ENCODE data around the gene WBP2.
A peak's percentile ranks its signal among the peaks of the same experiment; 100 is the strongest.

The WBP2 gene

DNA sequence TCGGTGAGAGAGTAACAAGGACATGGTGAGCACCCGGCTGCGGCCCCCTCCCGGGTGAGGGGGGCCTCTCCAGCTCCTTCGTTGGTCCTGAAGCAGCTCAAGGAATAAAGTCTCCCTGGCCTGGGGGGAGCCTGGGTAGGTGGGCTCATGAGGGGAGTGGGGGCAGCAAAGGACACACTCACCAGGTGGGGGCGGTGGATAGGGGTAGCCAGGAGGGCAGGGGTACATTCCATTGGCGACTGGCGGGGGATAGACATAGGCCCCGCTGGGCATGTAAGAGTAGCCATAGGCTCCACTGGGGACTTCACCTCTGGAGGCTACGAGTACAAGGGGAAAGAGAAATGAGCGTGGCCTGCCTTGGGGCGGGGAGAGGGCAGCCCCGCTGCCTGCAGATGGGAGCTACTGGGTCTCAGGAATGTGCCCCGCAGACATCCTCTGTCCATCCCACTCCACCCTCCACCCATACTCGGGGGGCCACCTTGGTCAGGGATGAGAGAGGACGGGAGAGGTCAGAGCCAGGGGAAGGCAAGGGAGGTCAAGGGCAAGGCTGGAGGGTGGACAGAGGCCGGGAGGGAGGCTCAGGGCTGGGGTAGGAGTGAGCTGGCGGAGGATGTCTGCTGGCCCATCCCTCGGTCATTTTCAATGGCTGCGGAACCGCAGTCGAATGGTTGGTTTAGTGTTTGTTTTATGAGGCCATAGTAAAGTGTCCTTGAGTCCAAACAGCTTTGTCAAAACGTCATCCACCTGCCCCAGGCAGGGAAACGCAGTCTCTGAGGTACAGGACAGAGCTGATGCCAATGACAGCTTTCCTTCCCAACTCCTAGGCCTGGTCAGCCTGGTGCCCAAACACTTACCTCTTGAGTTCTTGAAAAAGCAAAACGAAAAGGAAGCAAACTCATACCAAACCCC lies 7.3 kb downstream of the WBP2 start:
- Mint-ChIP-seq H3K4me1 (peaks cover 26 to 54% of the 10 kb centered on the region in 2 donors), H3K9me3 (no peaks in the 10 kb centered on the region), H3K27ac (peak overlapping the region; percentile 83), H3K36me3 (peaks cover 36 to 51% of the 10 kb centered on the region in 2 donors), H3K4me3 (no peak overlapping the region), H3K27me3 (no peaks in the 10 kb centered on the region)
- no peak for ATAC-seq (replicated peaks)
- no peak for DNase-seq

- Mint-ChIP-seq H3K4me3 (no peak overlapping the region), H3K4me1 (peaks cover 25 to 54% of the 10 kb centered on the region in 2 donors), H3K27me3 (no peaks in the 10 kb centered on the region), H3K9me3 (no peaks in the 10 kb centered on the region), H3K36me3 (peaks cover 40 to 56% of the 10 kb centered on the region in 2 donors), H3K27ac (no peak overlapping the region)
- DNase-seq (no peak), ATAC-seq (replicated peaks) (no peak)
These were observed 8.2 kb downstream of the WBP2 start for GRCh38 chr17:75846692-75847613.

DNA sequence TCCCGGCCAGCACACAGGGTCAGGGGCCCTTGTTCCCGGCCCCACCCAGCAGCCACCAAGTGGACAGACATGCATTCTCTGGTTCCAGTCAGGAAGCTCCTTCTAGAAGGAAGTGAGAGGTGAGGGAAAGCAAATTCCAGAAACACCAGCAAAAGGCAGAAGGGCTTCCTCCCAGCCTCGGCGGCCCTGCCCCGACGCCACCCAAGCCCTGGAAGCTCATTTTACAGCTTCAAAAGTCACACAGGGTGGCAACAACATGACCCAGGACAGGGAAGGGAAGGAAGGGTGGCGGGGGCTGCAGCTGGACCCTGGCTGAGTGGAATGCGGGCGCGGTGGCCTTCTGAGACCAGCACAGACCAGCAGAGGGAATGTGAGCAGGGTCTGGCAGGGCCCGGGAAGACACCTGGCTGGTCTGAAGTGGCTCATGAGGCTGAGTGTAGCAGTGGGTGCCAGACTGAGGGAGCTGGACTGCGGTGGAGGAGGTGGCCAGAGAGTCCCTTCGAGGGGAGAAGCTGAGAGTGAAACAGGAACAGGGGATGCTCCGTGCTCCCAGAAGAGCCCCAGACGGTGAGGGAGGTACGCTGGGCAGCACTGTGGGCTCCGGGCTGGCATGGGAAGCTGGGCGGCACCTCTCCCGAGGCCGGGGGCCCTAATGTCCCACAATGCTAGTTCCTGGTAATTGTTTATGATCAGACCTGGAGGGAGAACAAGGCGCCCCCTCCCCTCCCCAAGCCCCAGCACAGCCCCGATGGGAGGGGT lies 9.0 kb downstream of the WBP2 start:
- H3K36me3 Mint-ChIP-seq = peaks cover 40 to 53% of the 10 kb centered on the region in 2 donors
- H3K9me3 Mint-ChIP-seq = no peaks in the 10 kb centered on the region
- H3K27ac Mint-ChIP-seq = peak overlapping the region; percentile 95
- ATAC-seq (replicated peaks) = no peak
- no peak overlapping the region for H3K4me3 Mint-ChIP-seq
- H3K4me1 Mint-ChIP-seq = peaks cover 25 to 54% of the 10 kb centered on the region in 2 donors
- no peaks in the 10 kb centered on the region for H3K27me3 Mint-ChIP-seq
- DNase-seq = no peak

GRCh38 chr17:75845058-75845711 lies 9.9 kb downstream of the WBP2 start:
- peak overlapping the region; percentile 93 to 96 for H3K4me3 Mint-ChIP-seq
- H3K27ac Mint-ChIP-seq = peak overlapping the region; percentile 95
- peaks cover 25 to 54% of the 10 kb centered on the region in 2 donors for H3K4me1 Mint-ChIP-seq
- DNase-seq (peak; percentile 87), ATAC-seq (replicated peaks) (peak; percentile 89)
- H3K36me3 Mint-ChIP-seq = peaks cover 40 to 48% of the 10 kb centered on the region in 2 donors
- H3K27me3 Mint-ChIP-seq = no peaks in the 10 kb centered on the region
- H3K9me3 Mint-ChIP-seq = no peaks in the 10 kb centered on the region

GRCh38 chr17:75844530-75845057 lies 10.5 kb downstream of the WBP2 start:
- ATAC-seq (replicated peaks) (peak; percentile 8 to 24), DNase-seq (peak; percentile 28)
- Mint-ChIP-seq H3K4me1 (peaks cover 25 to 53% of the 10 kb centered on the region in 2 donors), H3K9me3 (no peaks in the 10 kb centered on the region), H3K27me3 (no peaks in the 10 kb centered on the region), H3K36me3 (peaks cover 37 to 45% of the 10 kb centered on the region in 2 donors), H3K27ac (peak overlapping the region; percentile 95), H3K4me3 (peak overlapping the region; percentile 93 to 96)

- H3K4me3 Mint-ChIP-seq = peak within 1 kb of the TSS; percentile 93 to 96
- peaks cover 24 to 48% of the 10 kb centered on the region in 2 donors for H3K4me1 Mint-ChIP-seq
- H3K9me3 Mint-ChIP-seq = no peaks in the 10 kb centered on the region
- H3K36me3 Mint-ChIP-seq = peaks cover 34 to 42% of the 10 kb centered on the region in 2 donors
- H3K27ac Mint-ChIP-seq = peak within 1 kb of the TSS; percentile 95
- H3K27me3 Mint-ChIP-seq = no peaks in the 10 kb centered on the region
- ATAC-seq (replicated peaks) (peak; percentile 44 to 53), DNase-seq (peak; percentile 46)
These were observed 11.3 kb downstream of the WBP2 start, which contains the start of gene UNC13D for GRCh38 chr17:75843577-75844529. UNC13D (minus strand) TSS chr17:75844404; CDS start chr17:75844337, 67 bp downstream.

DNA sequence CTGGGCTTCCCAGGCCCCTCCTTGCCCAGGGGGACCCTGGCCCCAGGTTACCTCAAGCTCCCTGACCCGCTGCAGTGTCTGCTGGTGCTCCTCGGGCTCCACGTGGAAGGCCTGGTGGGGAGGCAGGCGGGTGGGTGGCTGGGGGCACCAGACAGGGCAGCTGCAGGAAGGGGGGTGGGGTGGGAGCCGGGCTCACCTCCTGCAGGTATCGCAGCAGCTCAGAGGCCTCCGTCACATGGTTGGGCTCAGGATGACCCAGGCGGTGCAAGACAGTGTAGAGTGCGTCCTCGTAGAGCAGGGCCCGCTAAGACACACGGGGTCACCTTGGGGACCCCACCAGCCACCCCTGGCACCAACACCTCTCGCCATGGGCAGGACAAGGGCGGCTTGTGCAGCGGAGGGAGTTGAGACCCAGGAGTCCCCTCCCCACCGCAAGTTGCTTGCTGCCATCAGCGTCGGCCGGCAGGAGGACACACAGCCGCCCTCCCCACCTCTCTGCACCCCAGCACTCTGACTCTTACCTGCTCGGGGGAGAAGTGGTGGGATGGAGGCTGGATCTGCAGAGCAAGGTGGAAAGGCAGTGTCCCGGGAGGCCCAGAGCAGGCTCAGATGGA lies 12.1 kb downstream of the WBP2 start:
- Mint-ChIP-seq H3K4me1 (peaks cover 21 to 42% of the 10 kb centered on the region in 2 donors), H3K4me3 (peak overlapping the region; percentile 93 to 96), H3K27me3 (no peaks in the 10 kb centered on the region), H3K27ac (peak overlapping the region; percentile 95), H3K36me3 (peaks cover 37 to 41% of the 10 kb centered on the region in 2 donors), H3K9me3 (no peaks in the 10 kb centered on the region)
- ATAC-seq (replicated peaks) = peak; percentile 3 to 9
- no peak for DNase-seq

GRCh38 chr17:75842411-75842810 lies 12.7 kb downstream of the WBP2 start:
- H3K4me3 Mint-ChIP-seq = peak overlapping the region; percentile 21 to 37
- DNase-seq (no peak), ATAC-seq (replicated peaks) (no peak)
- peaks cover 34 to 41% of the 10 kb centered on the region in 2 donors for H3K36me3 Mint-ChIP-seq
- H3K27me3 Mint-ChIP-seq = no peaks in the 10 kb centered on the region
- peaks cover 21 to 41% of the 10 kb centered on the region in 2 donors for H3K4me1 Mint-ChIP-seq
- no peaks in the 10 kb centered on the region for H3K9me3 Mint-ChIP-seq
- H3K27ac Mint-ChIP-seq = no peak overlapping the region

GRCh38 chr17:75840799-75841164 lies 14.4 kb downstream of the WBP2 start:
- Mint-ChIP-seq H3K27me3 (no peaks in the 10 kb centered on the region), H3K27ac (no peak overlapping the region), H3K4me3 (no peak overlapping the region), H3K36me3 (peaks cover 21 to 30% of the 10 kb centered on the region in 2 donors), H3K9me3 (no peaks in the 10 kb centered on the region), H3K4me1 (peaks cover 16 to 31% of the 10 kb centered on the region in 2 donors)
- no peak for DNase-seq
- no peak for ATAC-seq (replicated peaks)

DNA sequence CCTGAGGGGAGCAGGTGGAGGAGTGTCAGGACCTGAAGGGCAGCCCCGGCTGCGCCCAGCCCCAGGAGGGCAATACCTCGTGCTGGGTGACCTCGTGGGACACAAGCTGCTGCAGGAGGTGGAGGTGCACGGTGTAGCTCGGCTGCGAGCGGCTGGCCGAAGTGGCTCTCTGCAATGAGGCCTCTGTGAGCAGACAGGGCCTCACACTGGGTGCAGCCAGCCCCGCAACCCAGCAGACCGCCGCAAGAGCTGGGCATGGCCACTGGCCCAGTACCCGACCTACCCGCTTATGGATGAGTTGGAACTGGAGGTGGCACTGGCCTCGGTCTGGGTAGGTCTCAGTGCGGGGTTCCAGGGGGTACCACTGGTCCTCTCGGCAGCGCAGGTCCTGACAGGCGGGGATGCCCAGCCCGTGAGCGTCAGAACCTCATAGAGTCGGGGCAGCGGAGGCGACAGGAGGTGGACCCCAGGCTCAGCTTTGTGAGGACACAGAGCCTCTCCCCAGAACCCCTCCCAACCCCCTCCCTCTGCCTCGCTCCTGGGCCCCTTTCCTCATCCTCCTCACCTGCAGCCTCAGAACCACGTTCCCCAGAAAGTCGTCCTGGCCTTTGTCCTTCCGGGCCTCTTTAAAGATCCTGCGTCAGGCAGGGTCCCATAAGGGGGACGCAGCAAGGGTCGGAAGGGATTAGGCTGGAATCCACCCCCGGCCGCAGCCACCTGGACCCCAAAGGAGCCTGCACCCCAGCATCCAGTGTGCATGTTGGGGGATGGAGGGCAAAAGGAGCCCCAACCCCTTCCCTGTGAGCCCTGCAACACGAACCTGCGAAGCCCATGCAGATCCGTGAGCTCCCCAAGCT lies 15.0 kb downstream of the WBP2 start:
- Mint-ChIP-seq H3K4me1 (peaks cover 11 to 25% of the 10 kb centered on the region in 2 donors), H3K27ac (no peak overlapping the region)

GRCh38 chr17:75838410-75838809 lies 16.7 kb downstream of the WBP2 start:
- H3K27ac Mint-ChIP-seq = no peak overlapping the region
- H3K4me3 Mint-ChIP-seq = no peak overlapping the region
- no peaks in the 10 kb centered on the region for H3K9me3 Mint-ChIP-seq
- H3K27me3 Mint-ChIP-seq = no peaks in the 10 kb centered on the region
- ATAC-seq (replicated peaks) (no peak), DNase-seq (no peak)
- peaks cover 26 to 39% of the 10 kb centered on the region in 2 donors for H3K36me3 Mint-ChIP-seq
- peaks cover 9 to 22% of the 10 kb centered on the region in 2 donors for H3K4me1 Mint-ChIP-seq

More for the DNA sequence above, 15.0 kb downstream of the WBP2 start:
- H3K27me3 Mint-ChIP-seq = no peaks in the 10 kb centered on the region
- H3K4me3 Mint-ChIP-seq = no peak overlapping the region
- ATAC-seq (replicated peaks) = no peak
- H3K9me3 Mint-ChIP-seq = no peaks in the 10 kb centered on the region
- no peak for DNase-seq
- H3K36me3 Mint-ChIP-seq = peaks cover 15 to 25% of the 10 kb centered on the region in 2 donors

Measured in stimulated activated naive B cell treated with anti-CD40 and anti-IgM and Interleukin-4, amounts not matched to agents 10 μg/mL and 1 μg/mL and 100 μg/mL, for 72 hours (primary cell).